HEK293T (cell line): ENCODE measurements around the gene NCKAP5L.

Experiments used
- CTBP1 ChIP-seq: fragments of 450-650 bp; IDR thresholded peaks from 2 replicates; pipeline ENCODE4 v1.6.1; 2016; ENCODE audit warnings: borderline replicate concordance
- ELF4 ChIP-seq: fragments of 450-650 bp; IDR thresholded peaks from 2 replicates; pipeline ENCODE4 v1.6.1; 2017; ENCODE audit warnings: antibody characterized with exemption
- FOXK2 ChIP-seq: fragments of 450-650 bp; IDR thresholded peaks from 2 replicates; pipeline ENCODE4 v1.6.1; 2016; ENCODE audit warnings: mild to moderate bottlenecking
- FOXM1 ChIP-seq: fragments of 450-650 bp; IDR thresholded peaks from 2 replicates; pipeline ENCODE4 v1.6.1; 2017; ENCODE audit warnings: mild to moderate bottlenecking, borderline replicate concordance
- L3MBTL2 ChIP-seq: fragments of 450-650 bp; conservative IDR thresholded peaks from 2 replicates; pipeline ENCODE4 v1.6.1; 2016; ENCODE audit warnings: mild to moderate bottlenecking
- LEF1 ChIP-seq: fragments of 450-650 bp; IDR thresholded peaks from 2 replicates; pipeline ENCODE4 v1.6.1; 2017; ENCODE audit warnings: mild to moderate bottlenecking, borderline replicate concordance
- NFRKB ChIP-seq: fragments of 450-650 bp; IDR thresholded peaks from 2 replicates; pipeline ENCODE4 v1.6.1; 2016; ENCODE audit warnings: mild to moderate bottlenecking, moderate library complexity
- SUZ12 ChIP-seq: fragments of 450-650 bp; IDR thresholded peaks from 2 replicates; pipeline ENCODE4 v1.6.1; 2016; ENCODE audit warnings: mild to moderate bottlenecking

GRCh38 chr12:49807991-49808580 is 20.1 kb downstream of the NCKAP5L start:
- TF ChIP-seq LEF1 (no peak), FOXM1 (no peak), FOXK2 (no peak), NFRKB (no peak), L3MBTL2 (no peak), ELF4 (no peak), CTBP1 (no peak), SUZ12 (no peak)
